GM18526 (cell line): Measurements from ENCODE around the gene MS4A10.

Experiments
- POLR2A ChIP-seq: IDR thresholded peaks from 3 replicates; pipeline ENCODE4 v1.6.1; 2011; ENCODE audit not compliant: insufficient read length; ENCODE audit errors: extremely low read depth

Gene MS4A10

DNA sequence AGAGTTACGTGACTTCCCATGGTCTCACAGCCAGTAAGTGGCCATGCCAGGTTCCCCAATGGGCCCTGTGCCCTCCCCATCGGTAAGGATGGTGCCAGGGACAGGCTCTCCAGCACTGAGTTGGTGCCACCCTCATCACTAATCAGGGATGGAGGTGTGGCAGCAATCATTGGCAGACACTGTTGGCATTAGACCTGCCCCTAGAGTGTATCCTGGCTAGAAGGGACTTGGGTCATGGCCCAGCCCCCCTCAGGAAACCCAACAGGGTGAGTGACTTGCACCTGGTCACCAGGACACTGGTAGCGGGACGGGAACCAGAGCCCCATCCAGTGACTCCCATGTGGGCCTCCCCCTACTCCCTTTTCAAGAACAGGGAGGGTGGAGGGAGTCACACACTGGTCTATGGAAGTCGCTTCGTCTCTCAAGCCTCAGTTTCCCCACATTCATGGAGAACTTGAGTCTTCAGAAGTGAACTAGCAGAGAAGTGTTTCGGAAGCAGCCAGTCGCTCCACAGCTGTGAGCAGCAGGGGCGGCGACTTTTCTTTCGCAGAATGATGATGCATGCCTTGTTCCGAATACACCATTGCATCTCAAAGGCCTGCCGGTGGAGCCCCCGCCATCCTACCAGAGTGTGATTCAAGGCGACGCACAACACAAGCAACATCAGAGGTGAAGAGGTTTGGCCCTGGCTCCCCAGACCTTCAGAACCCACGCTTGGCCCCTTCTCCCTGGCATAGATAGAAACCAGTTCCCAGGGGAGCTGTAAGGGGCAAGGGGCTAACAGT lies 12.9 kb downstream of the MS4A10 start:
- no peak for TF ChIP-seq POLR2A

DNA sequence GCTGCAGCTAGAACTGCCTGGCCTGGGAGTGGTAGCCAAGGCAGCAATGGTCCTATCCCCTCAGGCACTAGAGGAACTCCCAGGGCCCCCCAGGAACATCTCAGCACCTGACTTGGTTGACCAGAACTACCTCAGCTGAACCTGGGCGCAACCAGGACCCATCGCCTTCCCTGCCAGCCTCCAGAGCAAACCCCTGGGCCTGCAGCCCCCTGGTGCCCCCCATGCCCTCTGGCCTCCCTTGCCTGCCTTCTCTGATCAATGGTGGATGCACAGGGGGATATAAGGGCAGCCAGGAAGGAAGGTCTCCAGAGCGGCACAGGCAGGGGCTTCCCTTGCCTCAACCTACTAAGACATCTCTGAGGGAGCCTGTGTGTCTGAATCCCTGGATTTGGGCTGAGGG lies 13.5 kb downstream of the MS4A10 start:
- no peak for TF ChIP-seq POLR2A

- no peak for TF ChIP-seq POLR2A
Measured at GRCh38 chr11:60801194-60801593, 16.1 kb downstream of the MS4A10 start.

DNA sequence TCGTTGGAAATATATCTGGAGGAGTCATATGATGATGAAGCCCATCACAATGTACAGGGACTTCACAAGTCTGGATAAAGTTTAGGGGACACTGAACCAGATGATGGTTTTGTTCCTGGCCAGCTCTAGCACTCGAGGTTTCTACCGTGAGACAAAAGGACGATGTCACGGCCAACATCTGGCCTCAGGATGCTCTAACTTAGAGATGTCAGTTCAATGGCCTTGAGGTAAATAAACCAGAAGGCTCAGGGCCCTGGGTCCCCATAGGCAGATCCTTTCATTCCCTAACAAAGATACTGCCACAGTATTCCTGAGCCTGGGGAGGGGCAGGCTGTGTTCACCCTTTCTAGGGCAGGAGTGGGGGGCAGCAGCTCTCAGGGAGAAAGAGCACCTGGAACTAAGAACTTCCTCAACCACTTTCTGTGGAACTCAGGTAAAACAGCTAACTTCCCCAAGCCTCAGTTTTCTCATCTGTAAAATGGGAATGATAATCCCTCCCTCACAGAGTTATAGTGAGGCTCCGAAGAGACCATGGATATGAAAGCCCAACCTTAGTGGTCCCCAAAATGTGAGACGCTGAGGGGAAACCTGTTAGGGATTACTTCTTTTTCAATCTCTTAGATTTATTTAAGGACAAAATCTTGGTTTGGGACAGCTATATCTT lies 18.3 kb downstream of the MS4A10 start:
- no peak for TF ChIP-seq POLR2A

DNA sequence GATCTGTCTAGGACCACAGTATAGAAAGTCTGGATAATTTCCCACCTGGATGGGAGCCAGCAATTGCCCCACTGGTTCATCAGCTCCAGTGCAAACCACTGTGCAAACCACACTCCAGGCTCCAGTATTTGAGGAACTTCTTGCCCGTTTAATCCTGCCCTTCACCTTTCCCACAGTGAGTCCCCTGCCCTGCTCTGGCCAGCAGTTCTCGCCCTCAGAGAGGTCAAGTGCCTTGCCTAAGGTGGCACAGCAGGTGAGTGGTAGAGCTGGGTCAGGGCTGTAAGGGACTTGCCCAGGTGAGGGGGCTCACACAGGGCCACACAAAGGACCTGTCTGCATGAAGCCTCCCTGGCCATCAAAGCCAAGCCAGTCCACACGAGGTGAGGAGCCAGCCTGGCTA lies 24.1 kb downstream of the MS4A10 start:
- no peak for TF ChIP-seq POLR2A

DNA sequence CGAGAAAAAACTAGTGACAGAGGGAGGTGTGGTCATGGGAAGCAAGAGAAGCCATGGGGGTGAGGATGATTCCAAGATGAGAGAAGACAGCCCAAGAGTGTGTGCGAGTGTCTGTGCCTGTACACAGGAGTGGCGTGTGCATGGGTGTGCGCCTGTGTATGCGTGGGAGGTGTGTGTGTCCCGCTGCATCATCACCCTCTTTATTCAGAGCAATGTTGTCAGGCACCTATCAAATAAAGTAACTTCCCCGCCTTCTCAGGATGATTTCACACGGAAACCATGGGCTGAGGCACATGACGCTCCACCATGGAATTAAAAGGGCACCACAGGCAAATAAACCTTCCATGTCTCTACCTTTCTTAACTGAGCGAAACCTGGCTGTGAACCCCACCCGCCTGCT lies 24.6 kb downstream of the MS4A10 start:
- no peak for TF ChIP-seq POLR2A

DNA sequence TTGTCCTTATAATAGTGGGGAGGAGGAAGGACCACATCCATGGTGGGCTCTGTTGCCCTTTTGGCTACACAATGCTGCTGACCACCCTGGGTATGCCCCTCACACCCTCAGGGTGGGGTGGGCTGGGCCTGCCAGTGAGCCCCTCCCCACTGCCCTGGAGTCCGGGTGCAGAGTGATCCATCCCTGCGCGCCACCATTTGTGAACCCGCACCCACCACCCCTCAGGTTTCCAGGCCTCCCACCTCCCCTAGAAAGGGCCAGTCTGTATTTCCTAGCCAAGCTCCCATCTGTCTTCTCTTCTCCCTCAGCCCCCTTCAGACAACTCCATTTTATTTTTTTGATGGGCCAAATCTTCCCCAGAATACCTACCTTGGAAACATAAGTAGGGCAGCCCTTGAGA lies 25.0 kb downstream of the MS4A10 start:
- no peak for TF ChIP-seq POLR2A

GRCh38 chr11:60810569-60810968 lies 25.4 kb downstream of the MS4A10 start:
- TF ChIP-seq POLR2A, result no peak

DNA sequence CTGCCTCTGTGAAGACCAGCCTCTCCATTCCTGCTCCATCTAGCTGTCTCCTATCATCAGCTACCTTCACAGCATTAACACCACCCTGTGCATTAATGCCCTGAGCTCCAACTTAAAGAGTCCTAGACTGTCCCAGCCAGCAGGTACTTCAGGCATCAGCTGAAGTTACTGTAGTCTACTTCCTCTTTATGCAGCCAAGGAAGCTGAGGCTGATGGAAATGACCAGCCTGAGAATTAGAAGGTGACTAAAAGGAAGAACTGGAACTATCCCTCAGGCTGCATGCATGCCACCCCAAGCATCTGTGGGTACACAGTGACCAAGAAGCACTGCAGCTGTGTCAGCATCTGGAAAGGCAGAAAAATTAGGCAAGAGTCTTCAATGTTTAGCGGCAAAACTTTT lies 28.2 kb downstream of the MS4A10 start:
- no peak for TF ChIP-seq POLR2A

DNA sequence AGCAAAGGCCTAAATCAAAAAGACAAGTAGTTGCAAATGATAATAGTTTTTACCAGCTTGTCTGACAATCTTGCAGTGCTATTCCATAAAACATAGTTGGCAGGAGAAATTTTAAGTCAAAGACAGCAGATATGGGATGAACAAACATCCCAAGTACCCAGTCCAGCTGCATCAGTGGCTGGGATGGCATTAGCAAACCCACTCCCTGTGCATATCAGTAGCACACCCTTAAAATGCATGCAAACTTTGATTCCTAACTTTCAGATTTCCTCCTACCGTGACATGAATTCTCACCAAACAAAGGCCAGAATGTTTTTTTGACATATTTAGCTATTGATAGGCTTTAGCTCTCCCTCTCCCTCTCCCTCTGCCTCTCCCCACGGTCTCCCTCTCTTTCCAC lies 29.0 kb downstream of the MS4A10 start:
- TF ChIP-seq POLR2A, result no peak

DNA sequence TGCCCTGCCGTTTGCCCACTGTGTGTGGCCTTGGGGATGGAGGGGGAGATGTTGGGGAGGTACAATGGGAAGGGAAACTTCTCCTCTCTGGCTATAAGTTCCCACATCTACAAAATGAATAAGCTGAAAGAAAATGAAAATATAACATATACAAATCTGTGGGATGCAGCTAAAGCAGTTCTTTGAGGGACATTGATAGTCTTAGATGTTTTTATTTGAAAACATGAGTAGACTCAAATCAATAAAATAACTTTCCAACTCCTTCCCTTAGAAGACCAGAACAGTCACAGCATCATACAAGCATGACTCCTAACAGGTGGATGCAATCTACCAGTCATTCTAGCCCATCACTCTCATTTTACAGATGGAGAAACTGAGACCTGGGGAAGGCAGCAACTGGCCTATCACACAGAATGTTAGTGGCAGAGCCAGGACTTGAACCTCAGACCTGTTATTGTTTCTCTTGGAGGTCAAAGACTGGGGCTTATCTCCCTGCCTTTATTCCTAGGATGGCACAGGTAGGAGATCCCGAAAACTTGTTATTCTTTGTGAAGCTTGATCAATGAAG lies 31.5 kb downstream of the MS4A10 start:
- no peak for TF ChIP-seq POLR2A

DNA sequence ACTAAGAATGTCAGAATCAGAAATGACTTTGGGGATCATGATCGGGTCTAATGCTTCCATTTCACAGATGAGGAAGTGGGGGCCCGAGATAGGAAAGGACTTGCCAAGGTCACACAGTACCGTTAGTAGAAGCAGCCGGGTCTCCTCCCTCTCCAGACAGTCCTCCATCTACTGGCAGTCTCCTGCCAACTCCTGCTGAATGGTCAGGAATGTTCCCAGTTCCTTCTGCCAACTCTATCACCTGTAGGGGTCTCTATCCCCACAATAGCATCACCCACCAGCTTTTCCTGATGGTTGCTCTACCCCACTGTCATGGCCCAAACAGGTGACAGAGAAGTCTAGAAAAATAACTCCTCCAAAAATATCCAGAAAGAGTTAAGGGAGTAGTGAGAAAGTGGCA lies 32.9 kb downstream of the MS4A10 start:
- TF ChIP-seq POLR2A, result no peak

- no peak for TF ChIP-seq POLR2A
Measured at GRCh38 chr11:60821827-60822599, 36.9 kb downstream of the MS4A10 start.

DNA sequence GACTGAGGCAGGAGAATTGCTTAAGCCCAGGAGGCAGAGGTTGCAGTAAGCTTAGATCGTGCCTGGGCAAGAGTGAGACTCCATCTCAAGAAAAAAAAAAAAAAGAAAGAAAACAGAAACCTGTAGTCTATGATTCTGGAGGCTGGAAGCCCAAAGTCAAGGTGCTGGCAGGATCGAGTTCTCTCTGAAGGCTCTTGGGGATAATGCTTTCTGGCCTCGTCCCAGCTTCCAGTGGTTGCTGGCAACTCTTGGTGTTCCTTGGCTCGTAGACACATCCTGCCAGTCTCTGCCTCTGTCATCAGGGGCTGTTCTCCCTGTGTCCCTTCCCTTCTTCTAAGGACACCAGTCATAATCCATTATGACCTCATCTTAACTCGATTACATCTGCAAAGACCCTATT lies 40.0 kb downstream of the MS4A10 start:
- TF ChIP-seq POLR2A, result no peak

GRCh38 chr11:60825790-60826189 lies 40.7 kb downstream of the MS4A10 start:
- TF ChIP-seq POLR2A, result no peak

- TF ChIP-seq POLR2A, result no peak
Measured at GRCh38 chr11:60830478-60831142, 45.5 kb downstream of the MS4A10 start.

GRCh38 chr11:60831143-60831500 lies 46.0 kb downstream of the MS4A10 start:
- TF ChIP-seq POLR2A, result no peak
